ENCODE results near the gene ZMIZ1. TPM values are rescaled to one million over a fixed set of nuclear protein-coding genes. Genes with fewer than 3 reads are reported as not detected.

The ZMIZ1 gene
- total RNA-seq, 1 experiment from 2014 or later: 22.3 TPM

DNA sequence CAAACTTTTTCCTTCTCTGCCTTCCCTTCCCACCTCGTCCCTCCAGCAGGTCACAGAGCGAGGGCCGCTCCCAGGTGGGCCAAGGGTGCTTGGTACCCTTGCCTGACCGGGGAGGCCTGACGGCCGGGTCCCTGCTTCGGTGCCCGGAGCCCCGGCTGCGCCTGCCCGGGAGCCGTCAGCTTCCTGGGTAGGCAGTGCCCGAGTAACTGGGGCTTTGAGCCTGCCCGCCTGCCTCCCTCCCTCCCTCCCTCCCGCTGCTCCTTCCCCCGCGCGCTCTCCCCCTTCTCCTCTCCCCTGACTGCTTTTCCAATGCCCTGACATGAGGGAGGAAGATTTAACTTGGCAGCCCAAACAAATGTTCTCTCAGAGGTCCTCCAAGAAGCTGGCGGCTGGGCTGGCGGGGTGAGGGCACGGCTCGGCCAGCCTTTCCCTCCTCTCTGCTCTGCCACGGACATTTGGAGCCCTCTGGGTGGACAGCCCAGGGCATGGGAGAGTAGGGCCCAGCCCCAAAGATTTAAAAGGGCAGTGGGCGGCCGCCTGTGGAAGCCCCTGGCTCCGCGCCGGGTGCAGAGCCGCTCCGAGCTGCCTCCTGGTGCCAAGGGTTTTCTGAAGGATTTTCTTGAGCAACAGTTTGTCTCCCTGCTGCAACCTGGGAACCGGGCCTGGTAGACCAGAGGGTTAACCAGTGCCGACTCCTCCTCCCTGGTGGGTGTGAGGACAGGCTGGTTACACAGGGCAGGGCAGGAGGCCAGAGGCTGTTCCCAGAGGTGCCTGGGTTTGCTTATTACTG lies 2.0 kb downstream of the ZMIZ1 start:
- Histone ChIP-seq H3K36me3 (peaks cover 25% of the 10 kb centered on the region), H3K4me1 (replicated peaks) (peaks cover 70% of the 10 kb centered on the region)
- DNase-seq (ENCODE audit: low read depth in 1 of 2, low spot score in 2 of 2): peak; percentile 66 to 71

GRCh38 chr10:79071396-79071923 lies 2.7 kb downstream of the ZMIZ1 start:
- Histone ChIP-seq H3K27me3 (replicated peaks) (no peaks in the 10 kb centered on the region), H3K36me3 (peaks cover 31% of the 10 kb centered on the region), H3K4me3 (peak overlapping the region; percentile 98), H3K27ac (peak overlapping the region; percentile 8; the same call in 1 of the 2 replicates), H3K4me1 (replicated peaks) (peaks cover 72% of the 10 kb centered on the region), H3K9me3 (replicated peaks) (peaks cover 7% of the 10 kb centered on the region; the same call in 1 of the 2 replicates)
- DNase-seq (ENCODE audit: low read depth in 1 of 2, low spot score in 2 of 2): no peak

More for the DNA sequence above, 2.0 kb downstream of the ZMIZ1 start:
- Histone ChIP-seq H3K27ac (peak overlapping the region; percentile 73; the same call in 1 of the 2 replicates), H3K9me3 (replicated peaks) (peaks cover 7% of the 10 kb centered on the region; the same call in 1 of the 2 replicates), H3K4me3 (peak overlapping the region; percentile 98), H3K27me3 (replicated peaks) (no peaks in the 10 kb centered on the region)

- DNase-seq (ENCODE audit: low read depth in 1 of 2, low spot score in 2 of 2): no peak
- no peak overlapping the region for H3K27ac ChIP-seq
- H3K9me3 ChIP-seq (replicated peaks): peaks cover 7% of the 10 kb centered on the region; the same call in 1 of the 2 replicates
- peaks cover 34% of the 10 kb centered on the region for H3K36me3 ChIP-seq
- H3K27me3 ChIP-seq (replicated peaks): no peaks in the 10 kb centered on the region
- H3K4me1 ChIP-seq (replicated peaks): peaks cover 73% of the 10 kb centered on the region
- H3K4me3 ChIP-seq: no peak overlapping the region
Measured at GRCh38 chr10:79072041-79072441, 3.3 kb downstream of the ZMIZ1 start.

GRCh38 chr10:79072994-79073645 lies 4.4 kb downstream of the ZMIZ1 start:
- Histone ChIP-seq H3K27ac (no peak overlapping the region), H3K4me1 (replicated peaks) (peaks cover 71% of the 10 kb centered on the region), H3K4me3 (no peak overlapping the region)

GRCh38 chr10:79073784-79074432 lies 5.1 kb downstream of the ZMIZ1 start:
- DNase-seq (ENCODE audit: low read depth in 1 of 2, low spot score in 2 of 2): peak; percentile 85 to 89
- Histone ChIP-seq H3K4me1 (replicated peaks) (peaks cover 74% of the 10 kb centered on the region), H3K9me3 (replicated peaks) (peaks cover 6% of the 10 kb centered on the region; the same call in 1 of the 2 replicates), H3K36me3 (peaks cover 42% of the 10 kb centered on the region), H3K27me3 (replicated peaks) (no peaks in the 10 kb centered on the region), H3K4me3 (no peak overlapping the region), H3K27ac (no peak overlapping the region)

More at GRCh38 chr10:79072994-79073645, 4.4 kb downstream of the ZMIZ1 start:
- DNase-seq (ENCODE audit: low read depth in 1 of 2, low spot score in 2 of 2): no peak
- H3K27me3 ChIP-seq (replicated peaks): no peaks in the 10 kb centered on the region
- peaks cover 42% of the 10 kb centered on the region for H3K36me3 ChIP-seq
- peaks cover 7% of the 10 kb centered on the region; the same call in 1 of the 2 replicates for H3K9me3 ChIP-seq (replicated peaks)

DNA sequence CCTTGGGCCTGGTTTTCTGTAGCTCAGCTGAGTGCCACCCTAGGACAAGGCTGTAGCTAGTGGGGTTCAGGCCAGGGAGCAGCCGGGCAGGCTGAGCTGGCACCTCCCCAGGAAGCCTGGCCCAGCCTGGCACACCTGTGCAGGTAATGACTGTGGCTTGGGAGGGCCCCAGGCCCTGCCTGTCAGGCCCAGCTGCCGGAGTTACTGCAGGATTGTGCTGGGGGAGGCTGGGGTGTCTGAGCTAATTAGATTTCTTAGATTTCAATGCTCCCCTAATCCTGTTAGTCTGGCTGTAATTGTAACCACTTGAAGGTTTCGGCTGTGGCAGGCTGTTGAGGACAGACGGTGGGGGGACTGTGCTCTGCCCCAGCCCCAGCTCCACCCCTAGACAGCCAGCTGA lies 6.0 kb downstream of the ZMIZ1 start:
- peaks cover 42% of the 10 kb centered on the region for H3K36me3 ChIP-seq
- no peaks in the 10 kb centered on the region for H3K9me3 ChIP-seq (replicated peaks)
- no peak overlapping the region for H3K27ac ChIP-seq
- H3K4me1 ChIP-seq (replicated peaks): peaks cover 80% of the 10 kb centered on the region
- H3K27me3 ChIP-seq (replicated peaks): no peaks in the 10 kb centered on the region
- H3K4me3 ChIP-seq: no peak overlapping the region
- no peak for DNase-seq (ENCODE audit: low read depth in 1 of 2, low spot score in 2 of 2)

DNA sequence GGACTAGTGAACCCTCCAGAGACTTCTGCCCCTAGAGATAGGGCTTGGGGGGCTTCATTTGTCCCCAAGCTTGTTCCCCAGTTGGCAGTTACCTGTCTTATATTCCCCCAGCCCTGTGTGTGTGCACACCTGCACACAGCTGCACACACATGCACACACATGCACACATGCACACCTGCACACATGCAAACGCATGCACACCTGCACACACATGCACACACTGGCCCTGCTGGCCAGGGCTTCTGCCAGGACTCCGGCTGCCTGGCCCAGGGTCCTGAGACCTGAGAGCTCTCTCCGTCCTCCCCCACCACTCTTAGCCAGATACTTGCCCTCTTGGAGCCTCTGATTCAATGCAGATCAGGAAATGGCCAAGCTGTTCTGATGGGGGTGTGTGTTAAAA lies 6.7 kb downstream of the ZMIZ1 start:
- Histone ChIP-seq H3K27ac (no peak overlapping the region), H3K36me3 (peaks cover 41% of the 10 kb centered on the region)
- DNase-seq (ENCODE audit: low read depth in 1 of 2, low spot score in 2 of 2): no peak

DNA sequence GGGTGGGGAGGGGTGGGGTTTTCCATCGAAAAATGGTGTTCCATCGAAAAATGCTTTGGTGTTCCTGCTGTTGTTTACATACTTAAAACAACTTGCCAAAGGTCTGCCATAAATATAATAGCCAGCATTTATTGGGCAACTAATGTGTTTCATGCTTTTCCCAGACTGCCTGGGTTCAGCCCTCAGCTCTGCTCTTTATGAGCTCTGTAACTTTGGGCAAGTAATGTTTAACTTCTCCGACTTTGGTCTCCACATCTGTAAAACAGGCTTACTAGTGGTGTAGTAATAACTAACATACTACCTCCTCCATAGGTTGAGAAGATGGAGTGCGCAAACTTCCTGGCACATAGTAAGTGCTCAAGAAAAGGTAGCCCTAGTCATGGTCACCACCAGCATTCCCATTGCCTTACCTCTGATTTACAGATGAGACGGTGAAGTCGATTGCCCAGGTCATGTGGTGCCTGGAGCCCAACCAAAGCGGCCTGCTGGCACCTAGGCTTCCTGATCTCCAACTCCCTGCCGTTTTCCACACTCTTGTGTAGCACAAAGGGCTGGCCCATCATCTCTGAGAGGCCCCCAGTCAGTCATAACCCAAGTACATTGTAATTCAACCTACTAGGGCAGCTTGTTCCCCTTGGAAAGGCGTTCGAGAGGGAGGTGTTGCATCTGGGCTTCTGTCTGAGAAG lies 8.9 kb downstream of the ZMIZ1 start:
- Histone ChIP-seq H3K36me3 (peaks cover 45% of the 10 kb centered on the region), H3K4me3 (no peak overlapping the region), H3K9me3 (replicated peaks) (no peaks in the 10 kb centered on the region), H3K27ac (no peak overlapping the region), H3K4me1 (replicated peaks) (peaks cover 92% of the 10 kb centered on the region), H3K27me3 (replicated peaks) (no peaks in the 10 kb centered on the region)
- no peak for DNase-seq (ENCODE audit: low read depth in 1 of 2, low spot score in 2 of 2)

More for the DNA sequence above, 6.7 kb downstream of the ZMIZ1 start:
- peaks cover 87% of the 10 kb centered on the region for H3K4me1 ChIP-seq (replicated peaks)
- no peak overlapping the region for H3K4me3 ChIP-seq
- H3K9me3 ChIP-seq (replicated peaks): no peaks in the 10 kb centered on the region
- no peaks in the 10 kb centered on the region for H3K27me3 ChIP-seq (replicated peaks)

DNA sequence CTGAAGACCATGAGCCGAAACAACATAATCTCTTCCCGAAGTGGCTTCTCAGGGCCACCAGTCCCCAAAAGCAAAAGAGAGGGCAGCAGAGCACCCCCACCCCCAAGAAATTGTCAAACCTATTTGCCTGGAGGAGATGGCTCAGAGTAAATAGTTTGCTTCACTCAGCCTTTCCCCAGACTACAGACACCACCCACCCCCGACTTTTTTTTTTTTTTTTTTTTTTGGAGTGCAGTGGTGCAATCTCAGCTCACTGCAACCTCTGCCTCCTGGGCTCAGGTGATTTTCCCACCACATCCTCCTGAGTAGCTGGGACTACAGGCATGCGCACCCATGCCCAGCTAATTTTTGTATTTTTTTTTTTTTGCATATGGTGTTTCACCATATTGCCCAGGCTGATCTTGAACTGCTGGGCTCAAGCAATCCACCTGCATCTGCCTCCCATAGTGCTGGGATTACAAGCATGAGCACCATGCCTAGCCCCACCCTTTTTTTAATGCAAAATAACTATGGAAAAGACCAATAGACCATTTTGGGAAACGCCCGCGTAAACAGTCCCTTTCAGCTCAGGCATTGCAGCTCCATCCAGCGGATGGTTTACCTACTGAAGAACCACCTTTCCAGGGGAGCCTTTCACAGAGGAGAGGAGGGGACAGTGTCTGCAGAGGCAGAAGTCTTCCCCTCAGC lies 9.7 kb downstream of the ZMIZ1 start:
- no peak for DNase-seq (ENCODE audit: low read depth in 1 of 2, low spot score in 2 of 2)
- H3K36me3 ChIP-seq: peaks cover 44% of the 10 kb centered on the region
- peaks cover 92% of the 10 kb centered on the region for H3K4me1 ChIP-seq (replicated peaks)
- H3K27me3 ChIP-seq (replicated peaks): no peaks in the 10 kb centered on the region
- no peak overlapping the region for H3K4me3 ChIP-seq
- H3K9me3 ChIP-seq (replicated peaks): no peaks in the 10 kb centered on the region
- H3K27ac ChIP-seq: peak overlapping the region; percentile 41; the same call in 1 of the 2 replicates

DNA sequence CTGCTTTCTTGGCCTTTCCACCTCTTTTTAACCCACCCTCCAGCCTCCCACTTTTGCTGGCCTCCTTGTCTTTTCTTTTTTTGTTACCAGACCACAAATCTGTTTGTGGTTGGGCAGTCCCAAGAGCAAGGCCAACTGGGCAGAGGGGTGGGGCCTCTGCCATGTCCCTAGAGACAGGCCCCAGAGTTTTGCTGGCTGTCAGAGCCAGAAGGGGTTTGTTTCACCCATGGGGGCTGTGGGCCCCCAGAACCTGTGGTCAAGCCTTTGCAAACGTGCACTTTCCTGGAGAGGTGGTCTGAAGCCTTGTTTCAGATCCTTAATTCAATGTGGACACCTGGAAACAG lies 10.3 kb downstream of the ZMIZ1 start:
- H3K4me3 ChIP-seq: no peak overlapping the region
- DNase-seq (ENCODE audit: low read depth in 1 of 2, low spot score in 2 of 2): peak; percentile 56 to 65

GRCh38 chr10:79079490-79080355 lies 11.0 kb downstream of the ZMIZ1 start:
- Histone ChIP-seq H3K27ac (peak overlapping the region; percentile 41), H3K9me3 (replicated peaks) (no peaks in the 10 kb centered on the region), H3K36me3 (peaks cover 48% of the 10 kb centered on the region), H3K4me1 (replicated peaks) (peaks cover 91% of the 10 kb centered on the region), H3K27me3 (replicated peaks) (no peaks in the 10 kb centered on the region), H3K4me3 (no peak overlapping the region)
- peak; percentile 80 for DNase-seq (ENCODE audit: low read depth in 1 of 2, low spot score in 2 of 2)

More for the DNA sequence above, 10.3 kb downstream of the ZMIZ1 start:
- Histone ChIP-seq H3K9me3 (replicated peaks) (no peaks in the 10 kb centered on the region), H3K36me3 (peaks cover 48% of the 10 kb centered on the region), H3K4me1 (replicated peaks) (peaks cover 92% of the 10 kb centered on the region), H3K27ac (peak overlapping the region; percentile 41; the same call in 1 of the 2 replicates), H3K27me3 (replicated peaks) (no peaks in the 10 kb centered on the region)
